Esophagus muscularis mucosa (tissue), 4 donors: Measurements from ENCODE around the gene BLNK. TPM values are rescaled to one million over a fixed set of nuclear protein-coding genes. Genes with fewer than 3 reads are reported as not detected.

Source experiments
- DNase-seq: peaks from one replicate; pipeline ENCODE4 v3.0.0-alpha.2; 2017; ENCODE audit errors: extremely low spot score
- H3K27ac ChIP-seq, 4 donors: fragments of 200-600 bp; sonication (generic); replicated peaks in 1 of 4; 1 replicate in 3 of 4; 2 replicates in 1 of 4; pipeline ENCODE4 v1.5.1; 2016 to 2019; ENCODE audit warnings: mild to moderate bottlenecking in 1 of 4
- H3K27me3 ChIP-seq, 4 donors: fragments of 200-600 bp; sonication (generic); one replicate each; pipeline versions ENCODE4 v1.5.1 to v1.6.0; 2016 to 2019
- H3K36me3 ChIP-seq, 4 donors: fragments of 200-600 bp; sonication (generic); one replicate each; pipeline ENCODE4 v1.5.1; 2016 to 2019
- H3K4me1 ChIP-seq, 4 donors: fragments of 200-600 bp; sonication (generic); one replicate each; pipeline ENCODE4 v1.5.1; 2016 to 2019
- H3K4me3 ChIP-seq, 4 donors: fragments of 200-600 bp; sonication (generic); 1 replicate in 2 of 4; 2 replicates in 2 of 4; pipeline ENCODE4 v1.5.1; 2016 to 2019; ENCODE audit warnings: mild to moderate bottlenecking in 4 of 4, moderate library complexity in 1 of 4
- H3K9me3 ChIP-seq, 4 donors: fragments of 200-600 bp; sonication (generic); 1 replicate in 3 of 4; 2 replicates in 1 of 4; pipeline ENCODE4 v1.5.1; 2016 to 2019
- EP300 ChIP-seq: sonication (generic); formaldehyde crosslinking; IDR thresholded peaks from one replicate; pipeline ENCODE4 v1.6.1; 2017; ENCODE audit warnings: antibody characterized with exemption
- POLR2A ChIP-seq: fragments of 450-650 bp; IDR thresholded peaks from one replicate; pipeline ENCODE4 v1.6.1; 2017; ENCODE audit warnings: antibody characterized with exemption, moderate library complexity, mild to moderate bottlenecking, low read depth
- POLR2AphosphoS5 ChIP-seq, 2 donors: sonication (generic); formaldehyde crosslinking; IDR thresholded peaks; one replicate each; pipeline ENCODE4 v1.6.1; 2017; ENCODE audit warnings: antibody characterized with exemption in 2 of 2
- WGBS: methylation state at CpG from one replicate; pipeline ENCODE4 v1.1.5; 2018; 5-methylcytosine and 5-hydroxymethylcytosine counted together
- intact Hi-C: fragments of 100-400 bp; cut with DNase I; formaldehyde crosslinking; loops from one replicate; pipeline ENCODE4 v1.15.1; 2023
- total RNA-seq, 4 donors: library from RNA; depleted of rRNA; stranded (reverse); fragments of >200 nt; gene quantifications; one replicate each; pipeline versions ENCODE4 v1.1.0 to v1.2.1, GENCODE V29; 2016
- TF ChIP-seq, protein P1 (sequence below), 3 experiments: fragments of 200-600 bp in 2 of 3; fragments of 450-650 bp in 1 of 3; sonication (generic) in 2 of 3; IDR thresholded peaks; one replicate each; pipeline ENCODE4 v1.5.1; 2017 to 2019; ENCODE audit warnings: antibody characterized with exemption in 3 of 3, mild to moderate bottlenecking in 2 of 3, moderate library complexity in 1 of 3

The BLNK gene
- total RNA-seq, 4 donors from 2014 or later = 0.86 to 5.0 (median 1.1) TPM

DNA sequence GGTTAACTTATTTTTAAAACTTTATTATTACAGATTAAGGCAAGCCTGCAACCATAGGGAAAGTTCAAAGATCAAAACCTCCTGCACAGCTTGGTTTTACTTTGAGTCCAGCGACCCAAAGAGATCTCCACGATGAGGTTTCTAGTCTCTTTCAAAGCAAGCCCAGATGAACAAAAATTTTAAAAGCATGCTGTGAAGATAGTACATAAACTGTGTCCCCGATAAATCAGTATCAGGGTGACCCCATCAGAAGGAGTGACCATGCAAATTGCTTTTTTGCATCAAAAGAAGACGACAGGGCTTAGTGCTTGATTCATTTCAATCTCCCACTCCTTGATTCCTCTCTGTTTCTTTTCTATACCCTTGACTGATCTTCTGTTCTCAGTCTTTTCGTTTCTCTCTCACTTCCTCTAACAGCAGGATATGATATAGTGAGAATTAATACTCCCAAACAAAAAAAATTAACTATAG, 16.8 kb upstream of the BLNK start:
- Histone ChIP-seq H3K27me3 (no peaks in the 10 kb centered on the region), H3K4me1 (peaks cover 0 to 13% (median 12%) of the 10 kb centered on the region in 4 donors), H3K36me3 (no peaks in the 10 kb centered on the region), H3K9me3 (no peaks in the 10 kb centered on the region), H3K27ac (no peak overlapping the region), H3K4me3 (no peak overlapping the region)
- intact Hi-C loops = no loop called here
- TF ChIP-seq, protein P1, sequence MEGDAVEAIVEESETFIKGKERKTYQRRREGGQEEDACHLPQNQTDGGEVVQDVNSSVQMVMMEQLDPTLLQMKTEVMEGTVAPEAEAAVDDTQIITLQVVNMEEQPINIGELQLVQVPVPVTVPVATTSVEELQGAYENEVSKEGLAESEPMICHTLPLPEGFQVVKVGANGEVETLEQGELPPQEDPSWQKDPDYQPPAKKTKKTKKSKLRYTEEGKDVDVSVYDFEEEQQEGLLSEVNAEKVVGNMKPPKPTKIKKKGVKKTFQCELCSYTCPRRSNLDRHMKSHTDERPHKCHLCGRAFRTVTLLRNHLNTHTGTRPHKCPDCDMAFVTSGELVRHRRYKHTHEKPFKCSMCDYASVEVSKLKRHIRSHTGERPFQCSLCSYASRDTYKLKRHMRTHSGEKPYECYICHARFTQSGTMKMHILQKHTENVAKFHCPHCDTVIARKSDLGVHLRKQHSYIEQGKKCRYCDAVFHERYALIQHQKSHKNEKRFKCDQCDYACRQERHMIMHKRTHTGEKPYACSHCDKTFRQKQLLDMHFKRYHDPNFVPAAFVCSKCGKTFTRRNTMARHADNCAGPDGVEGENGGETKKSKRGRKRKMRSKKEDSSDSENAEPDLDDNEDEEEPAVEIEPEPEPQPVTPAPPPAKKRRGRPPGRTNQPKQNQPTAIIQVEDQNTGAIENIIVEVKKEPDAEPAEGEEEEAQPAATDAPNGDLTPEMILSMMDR (IDR thresholded peaks at IDR 0.05) = no peak
- no peak for TF ChIP-seq POLR2AphosphoS5 (IDR thresholded peaks at IDR 0.05)
- TF ChIP-seq POLR2A = no peak
- TF ChIP-seq EP300 = no peak
- 45% methylated on average over 5 of the region's 5 CpGs for WGBS
- DNase-seq = no peak

DNA sequence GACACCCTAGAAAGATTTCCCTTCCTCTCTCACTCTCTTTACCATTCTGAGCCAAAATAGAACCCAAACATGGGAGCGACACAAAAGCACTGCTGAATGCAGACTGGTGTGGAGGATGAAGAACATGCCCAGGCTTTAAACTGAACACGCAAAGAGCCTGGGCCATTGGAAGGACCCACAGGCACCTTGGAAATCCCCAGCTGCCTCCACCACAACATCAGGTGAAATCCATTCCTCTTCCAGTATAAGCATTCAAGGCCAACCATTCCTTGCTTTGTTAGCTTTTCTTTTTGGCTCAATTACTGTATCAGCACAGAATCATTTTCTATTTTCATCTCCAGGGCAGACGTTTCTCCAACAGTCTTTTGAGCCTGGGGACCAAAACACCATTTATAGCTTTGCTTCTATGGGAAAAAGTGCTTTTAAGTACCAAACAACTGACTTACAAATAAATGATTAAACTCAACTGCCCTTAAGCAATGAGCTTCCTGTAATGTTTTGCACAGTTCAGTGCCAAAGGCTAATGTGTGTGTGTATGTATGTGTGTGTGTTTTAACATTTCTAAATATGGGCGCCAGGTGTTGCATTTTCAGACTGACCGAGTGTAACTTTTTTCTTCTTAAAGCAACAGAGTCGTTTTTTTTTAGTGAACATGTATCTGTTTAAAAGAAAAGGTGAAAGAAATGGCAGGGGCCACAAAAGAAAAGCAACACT, 16.2 kb upstream of the BLNK start:
- Histone ChIP-seq H3K4me1 (peaks cover 0 to 13% (median 12%) of the 10 kb centered on the region in 4 donors), H3K36me3 (no peaks in the 10 kb centered on the region), H3K27me3 (no peaks in the 10 kb centered on the region), H3K9me3 (no peaks in the 10 kb centered on the region), H3K27ac (peak overlapping the region in 1 of 4 donors; percentile 32), H3K4me3 (no peak overlapping the region)
- intact Hi-C loops = no loop called here
- no peak for DNase-seq
- TF ChIP-seq POLR2A = no peak
- TF ChIP-seq EP300 = no peak
- peak in 1 of 2 donors; percentile 31 for TF ChIP-seq POLR2AphosphoS5 (IDR thresholded peaks at IDR 0.05)
- 20% methylated on average over 6 of the region's 6 CpGs for WGBS

DNA sequence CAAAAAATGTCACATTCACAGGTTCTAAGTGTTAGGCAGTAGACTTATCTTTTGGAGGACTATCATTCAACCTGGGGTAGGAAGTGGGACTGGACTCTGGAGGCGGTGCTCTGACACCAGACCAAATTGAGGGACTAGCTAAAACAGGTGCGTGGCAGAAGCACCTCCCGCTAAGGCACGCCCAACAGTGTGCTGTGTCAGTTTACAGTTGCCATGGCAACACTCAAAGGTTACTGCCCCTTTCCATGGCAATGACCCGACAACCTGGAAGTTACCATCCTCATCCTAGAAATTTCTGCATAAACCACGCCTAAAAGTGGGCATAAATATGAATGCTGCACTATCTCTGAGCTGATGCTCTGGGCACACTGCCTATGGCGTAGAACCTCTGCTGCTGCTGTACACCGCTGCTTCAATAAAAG, 14.0 kb upstream of the BLNK start:
- H3K9me3 ChIP-seq = no peaks in the 10 kb centered on the region
- no peak for DNase-seq
- H3K4me1 ChIP-seq = peaks cover 0 to 13% (median 12%) of the 10 kb centered on the region in 4 donors
- TF ChIP-seq, protein P1 (IDR thresholded peaks at IDR 0.05) = no peak
- TF ChIP-seq POLR2AphosphoS5 (IDR thresholded peaks at IDR 0.05) = no peak
- TF ChIP-seq POLR2A = no peak
- TF ChIP-seq EP300 = no peak
- no peaks in the 10 kb centered on the region for H3K27me3 ChIP-seq
- 68% methylated on average over 8 of the region's 8 CpGs for WGBS
- H3K27ac ChIP-seq = no peak overlapping the region
- no peaks in the 10 kb centered on the region for H3K36me3 ChIP-seq
- intact Hi-C loops = no loop called here
- H3K4me3 ChIP-seq = no peak overlapping the region

DNA sequence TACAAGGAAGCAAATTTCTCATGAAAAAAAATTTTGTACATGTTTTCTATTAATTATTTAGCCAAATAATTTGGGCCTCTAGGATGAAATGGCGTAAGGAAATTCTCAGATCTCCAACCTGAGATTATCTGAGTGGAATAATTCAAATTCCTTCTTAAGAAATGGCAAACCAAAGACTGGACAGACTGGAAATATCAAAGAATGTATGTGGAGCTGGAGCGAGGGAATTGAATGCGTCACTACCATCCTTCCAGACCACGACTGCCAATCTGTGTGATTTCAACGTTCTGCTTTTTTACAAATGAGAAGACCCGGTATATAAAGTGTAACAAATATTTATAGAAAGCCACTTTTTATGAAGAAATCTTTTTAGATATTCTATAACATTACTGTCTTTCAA, 12.4 kb upstream of the BLNK start:
- no peak overlapping the region for H3K27ac ChIP-seq
- DNase-seq = no peak
- no peaks in the 10 kb centered on the region for H3K27me3 ChIP-seq
- WGBS = 85% methylated on average over 6 of the region's 6 CpGs
- intact Hi-C loops = no loop called here
- no peak for TF ChIP-seq POLR2AphosphoS5 (IDR thresholded peaks at IDR 0.05)
- TF ChIP-seq, protein P1 (IDR thresholded peaks at IDR 0.05) = no peak
- TF ChIP-seq POLR2A = no peak
- TF ChIP-seq EP300 = no peak
- H3K4me1 ChIP-seq = peaks cover 0 to 13% (median 12%) of the 10 kb centered on the region in 4 donors
- H3K9me3 ChIP-seq = no peaks in the 10 kb centered on the region
- H3K4me3 ChIP-seq = no peak overlapping the region
- H3K36me3 ChIP-seq = no peaks in the 10 kb centered on the region

DNA sequence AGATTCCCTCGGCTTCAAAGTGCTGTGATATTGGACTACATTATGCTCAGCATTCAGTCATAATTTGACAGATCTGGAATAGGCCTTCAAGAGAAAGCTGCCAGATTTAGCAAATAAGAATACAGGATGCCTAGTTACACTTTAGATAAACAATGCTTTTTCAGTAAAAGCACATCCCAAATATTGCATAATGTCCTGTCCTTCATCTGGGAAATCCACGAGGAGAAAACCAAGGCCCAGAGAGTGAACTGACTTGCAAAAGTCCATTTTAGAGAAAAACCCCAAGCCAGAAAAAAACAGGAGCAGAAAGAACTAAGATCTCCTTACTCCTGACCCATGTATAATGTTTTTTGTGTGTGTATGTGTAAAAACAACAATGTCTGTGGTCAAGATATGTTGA, 12.0 kb upstream of the BLNK start:
- H3K27me3 ChIP-seq = no peaks in the 10 kb centered on the region
- intact Hi-C loops = no loop called here
- peaks cover 0 to 12% (median 12%) of the 10 kb centered on the region in 4 donors for H3K4me1 ChIP-seq
- WGBS = 49% methylated on average over 2 of the region's 2 CpGs
- no peak overlapping the region for H3K4me3 ChIP-seq
- no peak overlapping the region for H3K27ac ChIP-seq
- no peaks in the 10 kb centered on the region for H3K9me3 ChIP-seq
- no peak for DNase-seq
- H3K36me3 ChIP-seq = no peaks in the 10 kb centered on the region
- TF ChIP-seq, protein P1 (IDR thresholded peaks at IDR 0.05) = no peak
- no peak for TF ChIP-seq POLR2AphosphoS5 (IDR thresholded peaks at IDR 0.05)
- no peak for TF ChIP-seq EP300
- TF ChIP-seq POLR2A = no peak
